MCF 10A (cell line): ENCODE data around the gene DCUN1D3. TPM values are rescaled to one million over a fixed set of nuclear protein-coding genes. Genes with fewer than 3 reads are reported as not detected.
"Not testable (repeated sequence)": the region's sequence is repeated elsewhere in the genome, so short reads cannot be mapped to it uniquely, and the experiment has no call there.

ENCODE experiments used
- BruUV-seq: library from RNA; stranded (reverse); fragments of 400-500 nt; replicated peaks from 2 replicates; lab custom pipeline; 2021; lab: Mats Ljungman, UMichigan
- CTCF ChIA-PET: fragments of 300-600 bp; sonication (Branson Sonifier 250); formaldehyde crosslinking; extraction: SDS; loops from one replicate; lab custom pipeline; 2021; ENCODE audit warnings: antibody characterized with exemption, inconsistent platforms; lab: Yijun Ruan, JAX
- POLR2A ChIA-PET: fragments of 300-600, 350-650 bp; sonication (Branson Sonifier 250); formaldehyde crosslinking; extraction: SDS; loops from one replicate; lab custom pipeline; 2020; ENCODE audit warnings: antibody characterized with exemption, inconsistent platforms; lab: Yijun Ruan, JAX
- DNase-seq: peaks from one replicate; pipeline ENCODE4 v3.0.0-alpha.2; 2018; ENCODE audit not compliant: unreplicated experiment
- H3K27ac Mint-ChIP-seq: one replicate; pipeline ENCODE4 v1.8.0; 2022; ENCODE audit warnings: mild to moderate bottlenecking, low read depth, mixed read lengths; ENCODE audit not compliant: unreplicated experiment
- H3K27me3 Mint-ChIP-seq: one replicate; pipeline ENCODE4 v1.8.0; 2022; ENCODE audit warnings: mixed read lengths; ENCODE audit not compliant: insufficient read depth, unreplicated experiment
- H3K36me3 Mint-ChIP-seq: one replicate; pipeline ENCODE4 v1.8.0; 2022; ENCODE audit warnings: mild to moderate bottlenecking, moderate library complexity, mixed read lengths; ENCODE audit not compliant: insufficient read depth, unreplicated experiment
- H3K4me1 Mint-ChIP-seq: one replicate; pipeline ENCODE4 v1.8.0; 2022; ENCODE audit warnings: mixed read lengths; ENCODE audit not compliant: insufficient read depth, unreplicated experiment
- H3K4me3 Mint-ChIP-seq: one replicate; pipeline ENCODE4 v1.8.0; 2022; ENCODE audit warnings: mild to moderate bottlenecking, moderate library complexity, mixed read lengths; ENCODE audit not compliant: unreplicated experiment
- H3K9me3 Mint-ChIP-seq: one replicate; pipeline ENCODE4 v1.8.0; 2022; ENCODE audit warnings: mixed read lengths; ENCODE audit not compliant: unreplicated experiment
- intact Hi-C: fragments of 100-400 bp; cut with micrococcal nuclease; formaldehyde crosslinking; loops from 2 replicates; pipeline ENCODE4 v1.14.1; 2022
- total RNA-seq: library from RNA; stranded (reverse); gene quantifications from 2 replicates; pipeline ENCODE4 v1.2.3, GENCODE V29; 2022
- TF ChIP-seq, protein P1 (sequence below): fragments of 200-600 bp; IDR thresholded peaks from one replicate; pipeline ENCODE4 v1.8.0; 2022; ENCODE audit warnings: antibody characterized with exemption, mild to moderate bottlenecking; ENCODE audit not compliant: unreplicated experiment

The DCUN1D3 gene
- total RNA-seq, 1 experiment from 2014 or later: 31.7 TPM

DNA sequence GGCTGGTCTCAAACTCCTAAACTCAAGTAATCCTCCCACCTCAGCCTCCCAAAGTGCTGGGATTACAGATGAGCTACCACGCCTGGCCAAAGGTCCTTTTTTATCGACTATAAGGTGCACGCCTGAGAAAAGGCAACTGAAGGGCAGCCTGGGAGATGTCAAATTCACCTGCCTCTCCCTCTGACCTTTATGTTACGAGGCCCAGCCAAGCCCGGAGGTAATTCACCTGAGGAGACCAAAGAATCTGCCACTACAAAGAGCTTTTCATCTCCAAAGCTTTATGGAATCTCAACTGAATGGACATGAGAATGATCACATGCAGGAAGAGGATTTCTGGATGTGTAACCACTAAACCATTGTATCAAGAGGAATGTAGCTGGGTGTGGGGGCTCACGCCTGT is 37.6 kb upstream of the DCUN1D3 start:
- POLR2A ChIA-PET: interaction anchor here (1.1 kb wide), 1 partner anchor 89 kb away, joined by 3 read pairs; no protein-coding TSS in a partner anchor
- H3K9me3 Mint-ChIP-seq: no peaks in the 10 kb centered on the region
- no peaks in the 10 kb centered on the region for H3K4me1 Mint-ChIP-seq
- H3K27ac Mint-ChIP-seq: no peak overlapping the region
- TF ChIP-seq, protein P1, sequence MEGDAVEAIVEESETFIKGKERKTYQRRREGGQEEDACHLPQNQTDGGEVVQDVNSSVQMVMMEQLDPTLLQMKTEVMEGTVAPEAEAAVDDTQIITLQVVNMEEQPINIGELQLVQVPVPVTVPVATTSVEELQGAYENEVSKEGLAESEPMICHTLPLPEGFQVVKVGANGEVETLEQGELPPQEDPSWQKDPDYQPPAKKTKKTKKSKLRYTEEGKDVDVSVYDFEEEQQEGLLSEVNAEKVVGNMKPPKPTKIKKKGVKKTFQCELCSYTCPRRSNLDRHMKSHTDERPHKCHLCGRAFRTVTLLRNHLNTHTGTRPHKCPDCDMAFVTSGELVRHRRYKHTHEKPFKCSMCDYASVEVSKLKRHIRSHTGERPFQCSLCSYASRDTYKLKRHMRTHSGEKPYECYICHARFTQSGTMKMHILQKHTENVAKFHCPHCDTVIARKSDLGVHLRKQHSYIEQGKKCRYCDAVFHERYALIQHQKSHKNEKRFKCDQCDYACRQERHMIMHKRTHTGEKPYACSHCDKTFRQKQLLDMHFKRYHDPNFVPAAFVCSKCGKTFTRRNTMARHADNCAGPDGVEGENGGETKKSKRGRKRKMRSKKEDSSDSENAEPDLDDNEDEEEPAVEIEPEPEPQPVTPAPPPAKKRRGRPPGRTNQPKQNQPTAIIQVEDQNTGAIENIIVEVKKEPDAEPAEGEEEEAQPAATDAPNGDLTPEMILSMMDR: no peak
- DNase-seq: no peak
- H3K36me3 Mint-ChIP-seq: no peaks in the 10 kb centered on the region
- no TSS peak for BruUV-seq
- H3K27me3 Mint-ChIP-seq: no peaks in the 10 kb centered on the region
- H3K4me3 Mint-ChIP-seq: no peak overlapping the region
- intact Hi-C loops: no loop called here
- CTCF ChIA-PET: interaction anchor here (0.6 to 1.6 kb wide), 2 partner anchors 13 to 103 kb away, joined by 3 to 4 read pairs; no protein-coding TSS in a partner anchor

DNA sequence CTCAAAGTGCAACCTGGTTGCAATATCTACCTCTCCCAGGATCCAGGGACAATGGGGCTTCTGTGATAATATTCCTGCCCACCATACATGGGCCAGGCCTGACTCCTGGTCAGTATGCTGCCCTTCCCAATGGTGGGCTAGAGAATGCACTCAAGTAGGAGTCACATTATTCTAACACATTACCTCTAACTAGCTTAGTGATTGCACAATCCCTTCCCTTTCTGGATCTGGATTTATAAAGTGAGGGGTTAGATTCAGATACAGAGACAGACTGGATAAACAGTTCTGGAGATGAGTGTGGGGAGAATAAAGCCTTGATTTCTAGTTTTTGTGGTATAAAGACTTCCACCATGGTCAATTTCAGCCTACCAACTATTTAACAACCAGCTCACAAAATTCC is 33.4 kb upstream of the DCUN1D3 start:
- no peak overlapping the region for H3K27ac Mint-ChIP-seq
- H3K4me1 Mint-ChIP-seq: no peaks in the 10 kb centered on the region

DNA sequence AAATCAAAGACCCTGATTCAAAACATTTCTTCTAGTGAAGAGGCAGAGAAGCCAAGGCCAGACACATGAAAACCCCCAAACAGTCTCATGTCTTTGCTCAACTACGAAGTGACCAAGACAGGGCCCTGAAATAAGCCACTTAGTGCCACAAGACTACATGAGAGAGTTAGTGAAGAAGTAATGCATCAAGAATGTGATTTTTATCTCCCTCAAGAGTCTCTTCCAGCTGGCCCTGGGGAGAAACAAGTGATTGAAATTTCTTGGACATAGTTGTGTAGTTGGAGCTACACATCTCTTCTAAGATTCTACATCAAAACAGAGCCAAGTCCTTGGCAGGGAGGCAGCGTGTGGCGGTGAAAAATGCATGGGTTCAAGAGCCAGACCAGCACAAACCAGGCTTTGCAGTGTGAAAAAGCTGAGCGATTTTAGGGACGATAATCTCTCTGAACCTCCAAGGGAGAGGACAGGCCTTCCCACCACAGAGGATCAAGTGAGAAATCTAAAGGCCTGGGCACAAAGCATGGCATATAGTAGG is 31.0 kb upstream of the DCUN1D3 start:
- ChIA-PET POLR2A (interaction anchor here (1.0 kb wide), 1 partner anchor 24 kb away, joined by 3 read pairs; no protein-coding TSS in a partner anchor), CTCF (interaction anchor here (1.1 kb wide), 1 partner anchor 13 kb away, joined by 3 read pairs; no protein-coding TSS in a partner anchor)
- BruUV-seq: no TSS peak
- H3K36me3 Mint-ChIP-seq: no peaks in the 10 kb centered on the region
- H3K4me3 Mint-ChIP-seq: no peak overlapping the region
- intact Hi-C loops: no loop called here
- TF ChIP-seq, protein P1: no peak
- no peaks in the 10 kb centered on the region for H3K4me1 Mint-ChIP-seq
- no peaks in the 10 kb centered on the region for H3K9me3 Mint-ChIP-seq
- H3K27me3 Mint-ChIP-seq: no peaks in the 10 kb centered on the region
- H3K27ac Mint-ChIP-seq: no peak overlapping the region
- DNase-seq: no peak

More for the DNA sequence above, 33.4 kb upstream of the DCUN1D3 start:
- Mint-ChIP-seq H3K36me3 (no peaks in the 10 kb centered on the region), H3K4me3 (no peak overlapping the region), H3K27me3 (no peaks in the 10 kb centered on the region), H3K9me3 (no peaks in the 10 kb centered on the region)
- BruUV-seq: no TSS peak
- intact Hi-C loops: no loop called here
- ChIA-PET POLR2A (no interaction called here), CTCF (interaction anchor here (0.6 to 0.8 kb wide), 4 partner anchors 9 to 1058 kb away, joined by 3 to 4 read pairs (median 3); no protein-coding TSS in a partner anchor)
- TF ChIP-seq, protein P1: no peak
- no peak for DNase-seq

DNA sequence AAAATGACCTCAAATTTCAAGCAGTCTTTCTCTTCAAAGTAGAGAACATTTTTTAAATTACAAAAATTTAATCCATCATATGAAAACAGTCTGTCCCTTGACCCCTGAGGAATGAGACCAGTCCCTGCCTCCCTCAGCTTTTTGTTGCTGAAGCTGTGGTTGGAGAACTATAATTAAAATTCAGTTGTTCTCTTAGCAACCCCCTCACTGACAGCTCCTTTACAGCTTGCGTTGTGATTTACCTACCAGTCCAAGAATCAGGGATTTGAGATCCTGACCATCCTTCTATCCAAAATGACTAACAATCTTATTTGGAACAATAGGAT is 30.2 kb upstream of the DCUN1D3 start:
- POLR2A ChIA-PET: interaction anchor here (0.6 to 1.0 kb wide), 3 partner anchors 24 to 78 kb away, joined by 3 to 5 read pairs (median 3); no protein-coding TSS in a partner anchor
- Mint-ChIP-seq H3K4me1 (no peaks in the 10 kb centered on the region), H3K4me3 (no peak overlapping the region), H3K9me3 (no peaks in the 10 kb centered on the region), H3K36me3 (peaks cover 5% of the 10 kb centered on the region), H3K27ac (no peak overlapping the region), H3K27me3 (no peaks in the 10 kb centered on the region)
- TF ChIP-seq, protein P1: no peak
- BruUV-seq: no TSS peak
- intact Hi-C loops: no loop called here
- CTCF ChIA-PET: interaction anchor here (1.1 kb wide), 1 partner anchor 14 kb away, joined by 3 read pairs; no protein-coding TSS in a partner anchor
- no peak for DNase-seq

DNA sequence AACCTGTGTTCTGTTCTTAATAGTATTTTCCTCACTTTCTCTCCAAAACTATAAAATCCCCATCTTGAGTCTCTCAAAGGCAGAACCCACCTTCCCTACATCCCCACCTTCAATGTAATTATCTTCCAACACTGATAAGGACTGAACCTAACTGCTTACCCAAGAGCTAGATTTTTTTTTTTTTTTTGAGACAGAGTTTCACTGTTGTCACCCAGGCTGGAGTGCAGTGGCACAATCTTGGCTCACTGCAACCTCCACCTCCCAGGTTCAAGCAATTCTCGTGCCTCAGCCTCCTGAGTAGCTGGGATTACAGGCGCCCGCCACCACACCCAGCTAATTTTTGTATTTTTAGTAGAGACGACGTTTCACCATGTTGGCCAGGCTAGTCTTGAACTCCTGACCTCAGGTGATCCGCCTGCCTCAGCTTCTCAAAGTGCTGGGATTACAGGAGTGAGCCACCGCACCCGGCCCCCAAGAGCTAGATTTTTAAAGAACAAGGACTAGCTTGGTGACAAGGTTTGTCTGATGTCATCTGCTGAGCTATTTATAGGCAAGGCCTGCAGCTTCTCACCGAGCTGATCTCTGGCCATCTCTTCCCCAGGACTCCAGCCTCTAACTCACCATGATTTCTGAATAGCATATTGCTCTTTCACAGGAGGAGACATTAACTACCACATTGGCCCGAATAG is 29.7 kb upstream of the DCUN1D3 start:
- POLR2A ChIA-PET: interaction anchor here (0.6 to 1.0 kb wide), 3 partner anchors 23 to 78 kb away, joined by 3 to 5 read pairs (median 3); no protein-coding TSS in a partner anchor
- H3K36me3 Mint-ChIP-seq, DNase-seq, H3K27me3 Mint-ChIP-seq, intact Hi-C loops, H3K4me1 Mint-ChIP-seq, H3K27ac Mint-ChIP-seq, BruUV-seq, H3K9me3 Mint-ChIP-seq, CTCF ChIA-PET, H3K4me3 Mint-ChIP-seq: not testable (repeated sequence)
